Measurements from ENCODE around the gene PLPP7. TPM values are rescaled to one million over a fixed set of nuclear protein-coding genes. Genes with fewer than 3 reads are reported as not detected.

Gene PLPP7
- polyA plus RNA-seq, 1 donor from 2014 or later = 0.87 TPM

DNA sequence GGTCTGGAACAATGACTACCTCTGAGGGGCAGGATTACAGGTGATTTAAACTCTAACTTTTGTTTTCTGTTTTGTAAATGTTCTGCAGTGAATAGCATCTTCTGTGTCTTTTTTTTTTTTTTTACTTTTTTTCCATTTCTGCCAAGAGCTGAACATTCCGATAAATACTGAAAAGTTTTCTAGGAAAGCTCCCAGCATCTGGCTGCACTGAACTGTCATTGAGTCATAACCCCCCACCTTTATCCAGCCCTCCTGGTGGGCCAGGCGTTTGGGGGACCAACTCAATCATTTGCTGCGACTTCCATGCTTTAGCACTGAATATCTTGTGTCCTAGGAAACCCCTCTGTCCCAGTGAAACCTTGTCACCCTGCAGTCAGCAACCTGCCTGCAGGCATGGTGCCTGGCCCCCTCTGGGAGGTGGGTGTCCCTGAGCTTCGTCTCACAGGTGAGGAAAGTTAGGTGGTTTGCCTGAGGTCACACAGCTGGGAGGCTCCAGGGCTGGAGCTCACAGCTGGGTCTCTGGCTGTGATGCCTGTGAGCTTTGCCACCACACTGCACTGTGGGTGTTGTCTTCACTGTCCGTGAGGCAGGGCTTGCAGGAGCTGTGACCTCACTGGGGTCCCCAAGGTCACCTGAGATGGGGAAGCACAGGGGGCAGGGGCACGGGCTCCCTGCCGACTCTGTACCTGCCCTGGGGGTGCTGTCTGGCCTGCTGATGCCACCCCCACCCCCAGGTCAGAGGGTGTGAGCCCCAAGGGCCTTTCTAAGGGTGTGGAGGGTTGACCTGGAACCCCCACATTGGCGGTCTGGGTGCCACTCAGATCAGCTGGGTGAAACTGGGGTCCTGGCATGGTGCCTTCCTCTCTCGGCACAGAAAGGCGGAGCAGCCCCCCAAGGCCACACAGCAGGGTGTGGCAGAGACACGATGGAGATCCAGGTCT lies 14.1 kb downstream of the PLPP7 start:
- H3K9ac ChIP-seq (ENCODE audit: low read length) = no peak overlapping the region
- no peaks in the 10 kb centered on the region for H3K36me3 ChIP-seq (ENCODE audit: insufficient read depth, low read length)
- H4K20me1 ChIP-seq (ENCODE audit: insufficient read depth) = no peaks in the 10 kb centered on the region
- H3K4me2 ChIP-seq (ENCODE audit: low read length) = no peak overlapping the region
- no peaks in the 10 kb centered on the region for H3K27me3 ChIP-seq (ENCODE audit: insufficient read depth, low read depth, low read length)
- no peak overlapping the region for H2AFZ ChIP-seq (ENCODE audit: low read depth, low read length)
- H3K4me3 ChIP-seq (ENCODE audit: low read length) = no peak overlapping the region
- TF ChIP-seq REST (IDR thresholded peaks at IDR 0.05; ENCODE audit: borderline replicate concordance) (no peak), RAD21 (conservative IDR thresholded peaks at IDR 0.05) (no peak), POLR2AphosphoS5 (IDR thresholded peaks at IDR 0.05) (no peak), TAF1 (IDR thresholded peaks at IDR 0.05; ENCODE audit: low read depth) (no peak), EP300 (conservative IDR thresholded peaks at IDR 0.05; ENCODE audit: poor library complexity, severe bottlenecking) (no peak), MXI1 (conservative IDR thresholded peaks at IDR 0.05; ENCODE audit: poor library complexity, severe bottlenecking) (no peak), SMC3 (conservative IDR thresholded peaks at IDR 0.05; ENCODE audit: poor library complexity) (no peak), EZH2 (IDR thresholded peaks at IDR 0.05; ENCODE audit: borderline replicate concordance, insufficient read depth, low read length, poor library complexity, severe bottlenecking) (no peak), CTCF (IDR thresholded peaks at IDR 0.05; ENCODE audit: poor library complexity, severe bottlenecking) (no peak)
- no peaks in the 10 kb centered on the region for H3K79me2 ChIP-seq (replicated peaks; ENCODE audit: insufficient read depth, low read length)
- no peaks in the 10 kb centered on the region for H3K9me2 ChIP-seq (ENCODE audit: insufficient read depth, low read length)
- no peaks in the 10 kb centered on the region for H3F3A ChIP-seq (ENCODE audit: insufficient read depth, low read length, poor library complexity, severe bottlenecking)
- H3K27ac ChIP-seq (ENCODE audit: low read length) = no peak overlapping the region
- no peaks in the 10 kb centered on the region for H3K9me3 ChIP-seq (ENCODE audit: low read length)

DNA sequence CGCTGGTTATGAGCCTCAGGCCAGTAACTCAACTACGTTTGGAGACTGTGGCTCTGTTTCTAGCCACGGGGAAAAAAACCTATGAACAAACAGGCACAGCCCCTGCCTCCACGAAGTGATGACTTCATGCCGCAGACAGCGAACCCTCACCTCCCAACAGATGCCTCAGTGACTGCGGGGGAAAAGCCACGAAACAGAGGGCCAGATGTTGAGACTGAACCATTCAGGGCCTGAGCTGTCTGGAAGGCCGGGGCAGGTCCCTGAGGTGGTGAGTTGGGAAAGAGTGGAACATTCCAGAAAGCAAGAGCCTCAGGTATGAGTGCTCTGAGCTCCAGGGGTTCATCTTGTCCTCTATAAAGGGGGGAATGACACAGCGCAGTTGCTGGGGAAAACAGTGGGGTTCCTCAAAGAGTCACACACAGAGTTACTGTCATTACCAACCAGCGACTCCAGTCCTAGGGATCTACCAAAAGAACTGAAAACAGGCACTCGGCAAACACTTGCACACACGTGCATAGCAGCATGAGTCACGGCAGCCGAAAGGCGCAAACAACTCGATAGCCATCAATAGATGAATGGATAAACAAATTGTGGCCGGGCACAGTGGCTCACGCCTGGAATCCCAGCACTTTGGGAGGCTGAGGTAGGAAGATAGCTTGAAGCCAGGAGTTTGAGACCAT lies 15.3 kb downstream of the PLPP7 start:
- Histone ChIP-seq H3K4me2 (ENCODE audit: low read length) (no peak overlapping the region), H3K27ac (ENCODE audit: low read length) (no peak overlapping the region), H3K27me3 (ENCODE audit: insufficient read depth, low read depth, low read length) (no peaks in the 10 kb centered on the region), H3K9ac (ENCODE audit: low read length) (no peak overlapping the region), H3K4me3 (ENCODE audit: low read length) (no peak overlapping the region), H3K79me2 (replicated peaks; ENCODE audit: insufficient read depth, low read length) (no peaks in the 10 kb centered on the region), H3F3A (ENCODE audit: insufficient read depth, low read length, poor library complexity, severe bottlenecking) (no peaks in the 10 kb centered on the region), H4K20me1 (ENCODE audit: insufficient read depth) (no peaks in the 10 kb centered on the region), H3K9me2 (ENCODE audit: insufficient read depth, low read length) (no peaks in the 10 kb centered on the region), H2AFZ (ENCODE audit: low read depth, low read length) (no peak overlapping the region), H3K36me3 (ENCODE audit: insufficient read depth, low read length) (no peaks in the 10 kb centered on the region), H3K9me3 (ENCODE audit: low read length) (no peaks in the 10 kb centered on the region)
- TF ChIP-seq MXI1 (conservative IDR thresholded peaks at IDR 0.05; ENCODE audit: poor library complexity, severe bottlenecking) = no peak
